Lung (tissue), 12 donors: ENCODE measurements around the gene ATMIN. TPM values are rescaled to one million over a fixed set of nuclear protein-coding genes. Genes with fewer than 3 reads are reported as not detected.

Source experiments
- ATAC-seq: fragments of 200-7000 bp; cut with Tn5 transposase; one replicate; pipeline ENCODE4 v1.9.1; 2020; ENCODE audit warnings: moderate number of reproducible peaks; ENCODE audit not compliant: insufficient read depth, low FRiP score
- DNase-seq, 3 donors: peaks; one replicate each; pipeline ENCODE4 v3.0.0-alpha.2; 2013 to 2017
- H3K27ac ChIP-seq, 2 donors: one replicate each; pipeline ENCODE4 v1.5.1; 2013; ENCODE audit warnings: mild to moderate bottlenecking in 2 of 2, moderate library complexity in 2 of 2, control low read depth in 1 of 2, inconsistent platforms in 1 of 2, low read depth in 1 of 2, low read length in 1 of 2
- H3K27me3 ChIP-seq, 3 donors: one replicate each; pipeline ENCODE4 v1.5.1; 2013; ENCODE audit warnings: low read length in 2 of 3; ENCODE audit not compliant: control insufficient read depth in 3 of 3, insufficient read depth in 3 of 3
- H3K36me3 ChIP-seq, 4 donors: one replicate each; pipeline ENCODE4 v1.5.1; 2013; ENCODE audit warnings: low read length in 4 of 4, mild to moderate bottlenecking in 1 of 4, moderate library complexity in 1 of 4; ENCODE audit not compliant: control insufficient read depth in 4 of 4, insufficient read depth in 4 of 4
- H3K4me1 ChIP-seq, 5 donors: one replicate each; pipeline ENCODE4 v1.5.1; 2013; ENCODE audit warnings: low read length in 5 of 5, mild to moderate bottlenecking in 2 of 5, moderate library complexity in 1 of 5; ENCODE audit not compliant: control insufficient read depth in 5 of 5, insufficient read depth in 5 of 5
- H3K4me3 ChIP-seq: one replicate; pipeline ENCODE4 v1.5.1; 2013; ENCODE audit warnings: mild to moderate bottlenecking, control low read depth, moderate library complexity
- H3K9ac ChIP-seq, 2 donors: one replicate each; pipeline ENCODE4 v1.5.1; 2013; ENCODE audit warnings: low read length in 2 of 2, control low read depth in 1 of 2; ENCODE audit not compliant: insufficient read depth in 1 of 2
- H3K9me3 ChIP-seq, 4 donors: one replicate each; pipeline ENCODE4 v1.5.1; 2013; ENCODE audit warnings: low read length in 3 of 4, mild to moderate bottlenecking in 1 of 4, moderate library complexity in 1 of 4; ENCODE audit not compliant: control insufficient read depth in 4 of 4, insufficient read depth in 3 of 4
- WGBS, 2 donors: extraction: QIAGEN DNeasy Blood & Tissue Kit; methylation state at CpG; one replicate each; pipeline ENCODE4 v1.1.7; 2013; 5-methylcytosine and 5-hydroxymethylcytosine counted together
- polyA plus RNA-seq, 2 donors: library from polyadenylated mRNA; stranded (reverse); fragments of 200-250 nt; gene quantifications; one replicate each; pipeline ENCODE4 v1.2.1, GENCODE V29; 2013
- total RNA-seq, 2 donors: library from RNA; depleted of rRNA in 1 of 2; stranded (reverse); fragments of >200 nt in 1 of 2; gene quantifications; one replicate each; pipeline ENCODE4 v1.2.1, GENCODE V29; 2014 to 2021
- TF ChIP-seq, protein P1 (sequence below): IDR thresholded peaks from 2 replicates; pipeline ENCODE4 v1.5.1; 2012; ENCODE audit warnings: mild to moderate bottlenecking; ENCODE audit errors: control extremely low read depth, extremely low read depth
- donor health status: control.
- donor health status: control.
- donor health status: Bipolar disorder and iron deficiency.
- donor health status: healthy.
- donor health status: DM: yes; HTN: yes; CAD: no.

Gene ATMIN
- total and polyA plus RNA-seq, 4 donors, result 11.6 to 28.8 (median 19.1) TPM

DNA sequence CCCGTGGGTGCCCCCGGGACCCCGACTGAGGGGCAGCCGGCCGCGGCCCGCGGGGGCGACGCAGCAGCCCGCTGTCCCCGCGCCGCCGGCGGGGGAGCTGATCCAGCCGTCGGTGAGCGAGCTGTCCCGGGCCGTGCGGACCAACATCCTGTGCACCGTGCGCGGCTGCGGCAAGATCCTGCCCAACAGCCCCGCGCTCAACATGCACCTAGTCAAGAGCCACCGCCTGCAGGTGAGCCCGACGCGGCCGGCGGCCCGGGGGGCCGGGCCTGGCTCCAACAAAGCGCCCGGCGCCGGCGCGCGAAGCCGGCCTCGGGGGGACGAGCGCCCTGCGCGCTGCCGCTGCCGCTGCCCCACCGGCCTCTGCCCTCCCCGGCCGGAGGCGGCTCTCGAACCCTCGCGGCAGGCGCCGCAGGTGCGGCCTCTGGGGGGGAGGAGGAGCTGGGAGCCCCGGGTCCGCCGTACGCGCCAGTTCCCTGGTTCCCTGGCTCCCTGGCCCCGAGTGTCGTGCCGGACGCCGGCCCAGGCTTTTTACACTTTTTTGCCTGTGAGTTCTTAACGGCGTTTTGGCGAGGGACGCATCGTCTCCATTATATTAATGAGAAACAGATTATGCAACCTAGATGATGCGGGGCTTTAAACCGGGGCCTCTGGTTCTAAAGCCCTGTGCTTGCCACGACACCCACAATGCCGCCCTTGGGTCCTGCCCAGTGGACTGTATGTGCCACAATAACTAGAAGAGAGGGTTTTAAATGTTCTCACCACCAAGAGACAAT, 521 bp downstream of the ATMIN start:
- Histone ChIP-seq H3K9ac (peak overlapping the region; percentile 2 to 26), H3K36me3 (peaks cover 0 to 2% (median under 1%) of the 10 kb centered on the region in 4 donors), H3K4me3 (peak overlapping the region; percentile 99), H3K27me3 (no peaks in the 10 kb centered on the region), H3K9me3 (no peaks in the 10 kb centered on the region), H3K27ac (peak overlapping the region; percentile 94 to 98), H3K4me1 (peaks cover 3 to 10% (median 8%) of the 10 kb centered on the region in 5 donors)
- WGBS, 2 donors, result 0% methylated on average over 57 to 80 of the region's 80 CpGs
- TF ChIP-seq, protein P1, sequence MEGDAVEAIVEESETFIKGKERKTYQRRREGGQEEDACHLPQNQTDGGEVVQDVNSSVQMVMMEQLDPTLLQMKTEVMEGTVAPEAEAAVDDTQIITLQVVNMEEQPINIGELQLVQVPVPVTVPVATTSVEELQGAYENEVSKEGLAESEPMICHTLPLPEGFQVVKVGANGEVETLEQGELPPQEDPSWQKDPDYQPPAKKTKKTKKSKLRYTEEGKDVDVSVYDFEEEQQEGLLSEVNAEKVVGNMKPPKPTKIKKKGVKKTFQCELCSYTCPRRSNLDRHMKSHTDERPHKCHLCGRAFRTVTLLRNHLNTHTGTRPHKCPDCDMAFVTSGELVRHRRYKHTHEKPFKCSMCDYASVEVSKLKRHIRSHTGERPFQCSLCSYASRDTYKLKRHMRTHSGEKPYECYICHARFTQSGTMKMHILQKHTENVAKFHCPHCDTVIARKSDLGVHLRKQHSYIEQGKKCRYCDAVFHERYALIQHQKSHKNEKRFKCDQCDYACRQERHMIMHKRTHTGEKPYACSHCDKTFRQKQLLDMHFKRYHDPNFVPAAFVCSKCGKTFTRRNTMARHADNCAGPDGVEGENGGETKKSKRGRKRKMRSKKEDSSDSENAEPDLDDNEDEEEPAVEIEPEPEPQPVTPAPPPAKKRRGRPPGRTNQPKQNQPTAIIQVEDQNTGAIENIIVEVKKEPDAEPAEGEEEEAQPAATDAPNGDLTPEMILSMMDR, result no peak
- DNase-seq (peak; percentile 22 to 51 (median 42)), ATAC-seq (peak; percentile 41)

DNA sequence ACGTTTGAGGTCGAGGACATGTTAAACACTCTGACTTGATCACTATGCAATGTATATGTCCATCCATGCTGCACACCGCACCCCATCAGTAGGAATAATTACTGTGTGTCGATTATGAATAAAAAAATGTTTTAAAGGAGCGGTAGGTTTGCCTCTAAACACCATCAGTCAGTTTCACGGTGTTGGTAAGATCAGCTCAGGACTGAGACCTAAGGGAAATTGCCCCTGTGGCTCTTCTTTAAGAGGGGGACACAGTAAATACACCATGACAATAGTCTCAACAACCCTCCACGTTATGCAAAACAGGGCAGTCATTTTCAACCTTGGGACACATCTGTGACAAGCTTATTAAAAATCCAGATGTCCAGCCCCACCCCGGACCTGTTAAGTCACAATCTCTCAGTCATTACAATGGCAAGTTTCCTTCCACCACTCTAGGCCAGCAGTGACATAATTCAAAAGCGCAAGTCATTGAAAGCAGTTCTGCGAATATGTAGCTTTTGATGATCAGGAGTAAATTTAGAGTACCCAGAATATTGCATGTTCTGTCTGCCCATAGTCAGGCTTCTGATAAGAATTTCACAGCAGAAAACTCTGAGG, 1.2 kb downstream of the ATMIN start:
- WGBS, 2 donors, result 23 to 31% methylated on average over 10 of the region's 10 CpGs
- DNase-seq, result peak in 2 of 3 donors; percentile 9 to 13
- peak overlapping the region; percentile 2 to 26 for H3K9ac ChIP-seq
- no peak for ATAC-seq
- H3K36me3 ChIP-seq, result peaks cover 0 to 9% (median 7%) of the 10 kb centered on the region in 4 donors
- H3K4me1 ChIP-seq, result peaks cover 3 to 10% (median 8%) of the 10 kb centered on the region in 5 donors
- H3K9me3 ChIP-seq, result no peaks in the 10 kb centered on the region
- H3K4me3 ChIP-seq, result peak overlapping the region; percentile 99
- H3K27me3 ChIP-seq, result no peaks in the 10 kb centered on the region
- TF ChIP-seq, protein P1, result no peak
- peak overlapping the region; percentile 94 to 98 for H3K27ac ChIP-seq

DNA sequence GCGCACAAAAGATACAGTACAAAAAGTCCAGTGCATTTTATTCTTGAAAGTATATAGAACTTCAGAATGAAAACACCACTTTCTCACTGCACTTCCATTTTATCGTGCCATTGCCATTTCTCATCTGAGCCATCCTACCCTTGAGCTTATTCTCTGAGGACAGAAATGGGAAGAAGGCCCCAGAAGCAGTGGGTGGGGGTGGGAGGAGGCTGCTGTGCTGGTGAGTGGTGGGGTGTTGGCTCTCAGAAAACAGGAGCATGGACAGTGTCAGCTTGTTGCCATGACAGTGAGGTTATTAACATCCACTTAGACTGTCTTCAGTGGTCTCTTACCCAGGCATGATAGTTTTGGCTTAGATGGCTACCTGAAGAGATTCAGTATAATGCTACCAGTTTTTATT, 4.5 kb downstream of the ATMIN start:
- no peaks in the 10 kb centered on the region for H3K9me3 ChIP-seq
- TF ChIP-seq, protein P1, result no peak
- WGBS, 2 donors, result 92 to 96% methylated on average over 2 of the region's 2 CpGs
- H3K9ac ChIP-seq, result no peak overlapping the region
- ATAC-seq (no peak), DNase-seq (no peak)
- no peaks in the 10 kb centered on the region for H3K27me3 ChIP-seq
- no peak overlapping the region for H3K27ac ChIP-seq
- peaks cover 3 to 10% (median 8%) of the 10 kb centered on the region in 5 donors for H3K4me1 ChIP-seq
- H3K4me3 ChIP-seq, result no peak overlapping the region
- peaks cover 15 to 31% (median 25%) of the 10 kb centered on the region in 4 donors for H3K36me3 ChIP-seq
